OCI-LY3 (cell line): ENCODE results near the gene HM13.

Experiments
- H2AFZ ChIP-seq: fragments of 200-600, 300-600 bp; shearing (Covaris generic); 2 replicates; pipeline ENCODE4 v1.6.0; 2014; ENCODE audit warnings: antibody characterized with exemption, low read depth, low read length
- H3K27ac ChIP-seq: fragments of 200-600, 300-600 bp; sonication (generic); 2 replicates; pipeline ENCODE4 v1.5.1; 2014; ENCODE audit warnings: mild to moderate bottlenecking, low read length, moderate library complexity, mixed read lengths
- H3K27me3 ChIP-seq: fragments of 200-600, 300-600 bp; sonication (generic); 2 replicates; pipeline ENCODE4 v1.6.1; 2014; ENCODE audit warnings: low read depth, low read length, mixed read lengths
- H3K36me3 ChIP-seq: fragments of 200-600, 300-600 bp; sonication (generic); replicated peaks from 2 replicates; pipeline ENCODE3; 2014; ENCODE audit warnings: low read depth, low read length, mixed read lengths
- H3K4me1 ChIP-seq: fragments of 300-600, 200-600 bp; sonication (generic); 2 replicates; pipeline ENCODE4 v1.6.1; 2014; ENCODE audit warnings: low read length, mixed read lengths
- H3K4me2 ChIP-seq: fragments of 200-600, 300-600 bp; sonication (generic); 2 replicates; pipeline ENCODE4 v1.6.1; 2014; ENCODE audit warnings: low read length, mixed read lengths
- H3K4me3 ChIP-seq: fragments of 300-600, 200-600 bp; sonication (generic); 2 replicates; pipeline ENCODE4 v1.5.1; 2014; ENCODE audit warnings: antibody characterized with exemption, mild to moderate bottlenecking, low read length, moderate library complexity
- H3K79me2 ChIP-seq: fragments of 300-600, 200-600 bp; shearing (Covaris generic); 2 replicates; pipeline ENCODE4 v1.6.1; 2014; ENCODE audit warnings: mild to moderate bottlenecking, low read length, mixed read lengths
- H3K9ac ChIP-seq: fragments of 300-600, 200-600 bp; shearing (Covaris generic); 2 replicates; pipeline ENCODE4 v1.6.0; 2014; ENCODE audit warnings: mild to moderate bottlenecking, low read length, moderate library complexity
- H3K9me3 ChIP-seq: fragments of 200-600, 300-600 bp; shearing (Covaris generic); 2 replicates; pipeline ENCODE4 v1.6.1; 2014; ENCODE audit warnings: low read length, mixed read lengths; ENCODE audit not compliant: insufficient read depth
- H4K20me1 ChIP-seq: fragments of 200-600, 300-600 bp; sonication (generic); 2 replicates; pipeline ENCODE4 v1.6.1; 2016; ENCODE audit warnings: low read length, mixed read lengths; ENCODE audit not compliant: insufficient read depth
- EZH2phosphoT487 ChIP-seq: fragments of 200-600 bp; shearing (Covaris generic); IDR thresholded peaks from 2 replicates; pipeline ENCODE4 v1.6.1; 2018; ENCODE audit warnings: antibody characterized with exemption, mixed run types, low read depth
- TF ChIP-seq, protein P1 (sequence below): fragments of 200-600, 300-600 bp; sonication (generic); IDR thresholded peaks from 2 replicates; pipeline ENCODE4 v1.5.1; 2014; ENCODE audit warnings: antibody characterized with exemption, low read length, low read depth

HM13 gene

DNA sequence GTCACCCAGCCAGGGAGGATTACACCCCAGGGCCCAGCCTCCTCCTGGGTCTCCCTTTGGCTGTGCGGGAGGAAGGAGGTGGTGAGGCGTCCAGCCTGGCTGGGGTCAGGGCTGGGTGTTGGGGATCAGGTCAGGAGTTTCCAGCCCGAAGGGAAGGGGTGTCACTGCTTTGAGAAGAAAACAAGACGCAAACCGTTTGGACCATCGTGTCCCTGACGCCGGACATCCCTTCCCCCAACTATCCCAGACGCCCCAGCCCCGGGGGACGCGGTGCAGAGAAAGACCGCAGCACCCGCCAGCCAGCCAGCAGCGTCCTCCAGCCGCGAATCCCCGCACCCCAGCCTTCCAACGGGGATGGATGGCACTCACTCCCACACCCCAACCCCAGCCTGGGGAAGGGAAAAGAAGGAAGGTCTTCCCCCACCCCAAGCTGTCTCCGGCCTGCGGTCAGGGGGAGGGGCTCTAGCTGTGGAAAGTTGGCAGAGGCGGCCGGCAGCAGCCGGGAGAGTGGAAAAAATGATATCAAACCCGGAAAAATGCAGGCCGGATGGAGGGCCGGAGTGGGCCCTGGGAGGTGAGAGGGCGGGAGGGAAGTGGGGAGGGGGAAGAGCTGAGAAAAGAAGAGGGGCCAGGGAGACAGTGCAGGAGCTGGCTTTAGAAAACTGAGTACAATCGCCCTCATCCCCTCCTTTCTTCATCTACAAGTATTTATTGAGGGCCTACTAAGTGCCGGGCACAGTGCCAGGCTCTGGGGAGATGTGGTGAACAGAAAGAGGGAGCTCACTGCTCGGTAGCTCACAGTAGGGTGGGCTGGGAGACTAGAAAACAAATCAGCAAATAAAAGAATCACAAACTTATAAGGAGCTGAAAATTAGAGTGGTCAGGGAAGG lies 28.5 kb upstream of the HM13 start:
- Histone ChIP-seq H2AFZ (no peak overlapping the region), H3K9ac (no peak overlapping the region), H4K20me1 (no peaks in the 10 kb centered on the region), H3K9me3 (no peaks in the 10 kb centered on the region), H3K79me2 (no peaks in the 10 kb centered on the region), H3K27me3 (no peaks in the 10 kb centered on the region), H3K36me3 (no peaks in the 10 kb centered on the region), H3K4me1 (no peaks in the 10 kb centered on the region), H3K27ac (no peak overlapping the region), H3K4me2 (no peak overlapping the region), H3K4me3 (no peak overlapping the region)
- no peak for TF ChIP-seq EZH2phosphoT487
- TF ChIP-seq, protein P1, sequence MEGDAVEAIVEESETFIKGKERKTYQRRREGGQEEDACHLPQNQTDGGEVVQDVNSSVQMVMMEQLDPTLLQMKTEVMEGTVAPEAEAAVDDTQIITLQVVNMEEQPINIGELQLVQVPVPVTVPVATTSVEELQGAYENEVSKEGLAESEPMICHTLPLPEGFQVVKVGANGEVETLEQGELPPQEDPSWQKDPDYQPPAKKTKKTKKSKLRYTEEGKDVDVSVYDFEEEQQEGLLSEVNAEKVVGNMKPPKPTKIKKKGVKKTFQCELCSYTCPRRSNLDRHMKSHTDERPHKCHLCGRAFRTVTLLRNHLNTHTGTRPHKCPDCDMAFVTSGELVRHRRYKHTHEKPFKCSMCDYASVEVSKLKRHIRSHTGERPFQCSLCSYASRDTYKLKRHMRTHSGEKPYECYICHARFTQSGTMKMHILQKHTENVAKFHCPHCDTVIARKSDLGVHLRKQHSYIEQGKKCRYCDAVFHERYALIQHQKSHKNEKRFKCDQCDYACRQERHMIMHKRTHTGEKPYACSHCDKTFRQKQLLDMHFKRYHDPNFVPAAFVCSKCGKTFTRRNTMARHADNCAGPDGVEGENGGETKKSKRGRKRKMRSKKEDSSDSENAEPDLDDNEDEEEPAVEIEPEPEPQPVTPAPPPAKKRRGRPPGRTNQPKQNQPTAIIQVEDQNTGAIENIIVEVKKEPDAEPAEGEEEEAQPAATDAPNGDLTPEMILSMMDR, result no peak

DNA sequence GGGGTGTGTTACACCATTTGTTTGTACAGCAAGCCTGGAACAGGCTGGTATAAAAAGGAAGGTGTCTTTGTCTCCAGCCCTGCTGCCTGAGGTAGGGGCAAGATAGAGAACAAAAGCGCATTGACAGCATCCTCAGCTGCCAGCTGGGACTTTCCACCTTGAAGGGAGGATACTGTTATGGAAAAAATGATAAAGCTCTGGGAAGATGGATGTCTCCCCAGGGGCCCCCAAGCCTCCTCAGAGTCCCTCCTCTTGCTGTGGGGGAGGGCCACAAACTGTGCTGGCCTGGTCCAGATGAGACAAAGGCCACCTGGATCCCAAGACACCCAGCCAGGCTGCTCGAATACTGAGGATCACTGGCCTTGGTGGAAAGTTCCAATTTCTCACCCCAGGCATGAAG lies 26.1 kb upstream of the HM13 start:
- H3K4me2 ChIP-seq, result no peak overlapping the region
- no peak for TF ChIP-seq EZH2phosphoT487
- TF ChIP-seq, protein P1, result no peak
- H3K9ac ChIP-seq, result no peak overlapping the region
- H2AFZ ChIP-seq, result no peak overlapping the region
- no peaks in the 10 kb centered on the region for H3K36me3 ChIP-seq
- no peaks in the 10 kb centered on the region for H3K9me3 ChIP-seq
- H3K27me3 ChIP-seq, result no peaks in the 10 kb centered on the region
- H3K4me1 ChIP-seq, result no peaks in the 10 kb centered on the region
- no peak overlapping the region for H3K4me3 ChIP-seq
- no peaks in the 10 kb centered on the region for H3K79me2 ChIP-seq
- H3K27ac ChIP-seq, result no peak overlapping the region
- H4K20me1 ChIP-seq, result no peaks in the 10 kb centered on the region

DNA sequence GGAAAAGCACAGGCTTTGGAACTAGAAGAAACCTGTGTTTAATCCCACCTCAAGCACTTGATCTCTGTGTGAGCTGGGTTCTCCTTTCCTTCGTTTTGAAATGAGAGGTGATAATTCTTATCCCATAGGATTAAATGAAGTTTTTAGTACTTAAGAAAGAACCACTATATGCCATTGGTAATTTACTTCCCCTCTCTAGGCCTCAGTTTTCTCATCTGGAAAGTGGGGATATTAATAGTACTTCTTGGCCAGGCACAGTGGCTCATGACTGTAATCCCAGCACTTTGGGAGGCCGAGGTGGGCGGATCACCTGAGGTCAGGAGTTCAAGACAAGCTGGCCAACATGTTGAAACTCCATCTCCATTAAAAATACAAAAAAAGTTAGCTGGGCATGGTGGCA lies 25.1 kb upstream of the HM13 start:
- no peaks in the 10 kb centered on the region for H3K79me2 ChIP-seq
- no peak overlapping the region for H3K9ac ChIP-seq
- no peaks in the 10 kb centered on the region for H3K27me3 ChIP-seq
- no peak for TF ChIP-seq EZH2phosphoT487
- TF ChIP-seq, protein P1, result no peak
- H3K27ac ChIP-seq, result no peak overlapping the region
- no peaks in the 10 kb centered on the region for H4K20me1 ChIP-seq
- no peak overlapping the region for H2AFZ ChIP-seq
- no peaks in the 10 kb centered on the region for H3K9me3 ChIP-seq
- no peaks in the 10 kb centered on the region for H3K36me3 ChIP-seq
- no peak overlapping the region for H3K4me2 ChIP-seq
- H3K4me1 ChIP-seq, result no peaks in the 10 kb centered on the region
- H3K4me3 ChIP-seq, result no peak overlapping the region

DNA sequence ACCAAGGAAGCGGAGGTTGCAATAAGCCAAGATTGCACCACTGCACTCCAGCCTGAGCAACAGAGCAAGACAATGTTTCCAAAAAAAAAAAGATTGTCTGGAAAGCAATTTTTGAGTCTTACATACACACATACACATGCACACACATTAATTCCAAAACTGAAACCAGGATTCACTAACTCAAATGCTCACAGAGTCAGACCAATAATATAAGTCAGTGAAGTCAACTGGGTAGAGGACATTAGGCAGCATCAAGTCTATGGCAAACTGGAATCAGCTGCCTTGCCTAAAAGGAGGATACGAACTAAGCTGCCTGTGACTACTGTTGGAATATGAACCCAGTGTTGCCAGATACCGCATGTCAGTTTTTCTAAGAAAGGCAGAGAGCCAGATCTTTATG lies 23.5 kb upstream of the HM13 start:
- no peaks in the 10 kb centered on the region for H3K9me3 ChIP-seq
- H2AFZ ChIP-seq, result no peak overlapping the region
- H3K4me3 ChIP-seq, result no peak overlapping the region
- no peaks in the 10 kb centered on the region for H4K20me1 ChIP-seq
- H3K79me2 ChIP-seq, result no peaks in the 10 kb centered on the region
- TF ChIP-seq, protein P1, result no peak
- no peak for TF ChIP-seq EZH2phosphoT487
- H3K36me3 ChIP-seq, result no peaks in the 10 kb centered on the region
- no peak overlapping the region for H3K9ac ChIP-seq
- no peak overlapping the region for H3K27ac ChIP-seq
- H3K27me3 ChIP-seq, result peaks cover 11% of the 10 kb centered on the region
- H3K4me2 ChIP-seq, result no peak overlapping the region
- H3K4me1 ChIP-seq, result no peaks in the 10 kb centered on the region
